ENCODE results near the gene UBFD1.

GRCh38 chr16:23577493-23577892, 20.0 kb downstream of the UBFD1 start:
- TF ChIP-seq CTCF (IDR thresholded peaks at IDR 0.05) (no peak), POLR2A (IDR thresholded peaks at IDR 0.05; ENCODE audit: low read depth) (no peak)

Data from esophagus muscularis mucosa (tissue), 3 donors.